HG03060 (cell line): Measurements from ENCODE around the gene NHERF1.
A peak's percentile ranks its signal among the peaks of the same experiment; 100 is the strongest.

ENCODE experiments used
- ATAC-seq: cut with Tn5 transposase; IDR thresholded peaks from one replicate; pipeline ENCODE4 v1.9.1; 2021; ENCODE audit warnings: low read depth, moderate number of reproducible peaks; ENCODE audit not compliant: unreplicated experiment

Gene NHERF1

GRCh38 chr17:74748529-74749278 lies at the start of gene NHERF1:
Gene NHERF1, plus strand, starts transcription at chr17:74748628. Its CDS starts 219 bp downstream, at chr17:74748847.
- peak; percentile 16 for ATAC-seq

- no peak for ATAC-seq
These were observed 49.2 kb upstream of the NHERF1 start for GRCh38 chr17:74699236-74699635.

GRCh38 chr17:74702116-74702871 lies 46.1 kb upstream of the NHERF1 start:
- ATAC-seq, result no peak

- ATAC-seq, result no peak
These were observed 45.1 kb upstream of the NHERF1 start for GRCh38 chr17:74703311-74703710.

- ATAC-seq, result no peak
These were observed 43.9 kb upstream of the NHERF1 start for GRCh38 chr17:74704544-74704943.

- no peak for ATAC-seq
These were observed 37.2 kb upstream of the NHERF1 start for GRCh38 chr17:74711058-74711824.

GRCh38 chr17:74712301-74712700 lies 36.1 kb upstream of the NHERF1 start:
- no peak for ATAC-seq

GRCh38 chr17:74712756-74713155 lies 35.7 kb upstream of the NHERF1 start, which contains the start of gene CD300LF:
Gene CD300LF, minus strand, starts transcription at chr17:74712923. Its CDS starts 57 bp downstream, at chr17:74712866.
- no peak for ATAC-seq

GRCh38 chr17:74713171-74713755 lies 35.2 kb upstream of the NHERF1 start:
- no peak for ATAC-seq

- ATAC-seq, result no peak
These were observed 33.3 kb upstream of the NHERF1 start for GRCh38 chr17:74715144-74715543.

GRCh38 chr17:74720506-74720905 lies 27.9 kb upstream of the NHERF1 start:
- ATAC-seq, result no peak

- no peak for ATAC-seq
These were observed 25.6 kb upstream of the NHERF1 start for GRCh38 chr17:74722782-74723181.

- ATAC-seq, result no peak
These were observed 24.5 kb upstream of the NHERF1 start for GRCh38 chr17:74723891-74724290.

- ATAC-seq, result no peak
These were observed 23.3 kb upstream of the NHERF1 start for GRCh38 chr17:74725111-74725510.

GRCh38 chr17:74728033-74728701 lies 20.3 kb upstream of the NHERF1 start:
- ATAC-seq, result no peak

GRCh38 chr17:74728702-74729075 lies 19.7 kb upstream of the NHERF1 start:
- ATAC-seq, result no peak

GRCh38 chr17:74729368-74729767 lies 19.1 kb upstream of the NHERF1 start:
- ATAC-seq, result no peak

- no peak for ATAC-seq
These were observed 18.6 kb upstream of the NHERF1 start for GRCh38 chr17:74729866-74730265.

GRCh38 chr17:74730491-74731346 lies 17.7 kb upstream of the NHERF1 start:
- ATAC-seq, result no peak

GRCh38 chr17:74731347-74731605 lies 17.2 kb upstream of the NHERF1 start:
- no peak for ATAC-seq
